GM21619 (cell line): Measurements from ENCODE around the gene ZNF148.
"Not testable (repeated sequence)": the region's sequence is repeated elsewhere in the genome, so short reads cannot be mapped to it uniquely, and the experiment has no call there.

Source experiments
- ATAC-seq: cut with Tn5 transposase; IDR thresholded peaks from one replicate; pipeline ENCODE4 v1.9.1; 2021; ENCODE audit not compliant: unreplicated experiment

ZNF148 gene

GRCh38 chr3:125375950-125376679 lies 990 bp upstream of the ZNF148 start:
- ATAC-seq: no peak

- ATAC-seq: peak; percentile 17
Observed at GRCh38 chr3:125374501-125374995, 577 bp downstream of the ZNF148 start.

- no peak for ATAC-seq
Observed at GRCh38 chr3:125367403-125368230, 7.5 kb downstream of the ZNF148 start.

GRCh38 chr3:125366132-125366531 lies 9.0 kb downstream of the ZNF148 start:
- ATAC-seq: no peak

GRCh38 chr3:125359700-125360099 lies 15.4 kb downstream of the ZNF148 start:
- no peak for ATAC-seq

- no peak for ATAC-seq
Observed at GRCh38 chr3:125358923-125359322, 16.2 kb downstream of the ZNF148 start.

- ATAC-seq: no peak
Observed at GRCh38 chr3:125357837-125358236, 17.3 kb downstream of the ZNF148 start.

GRCh38 chr3:125357032-125357658 lies 18.0 kb downstream of the ZNF148 start:
- no peak for ATAC-seq

GRCh38 chr3:125356140-125357026 lies 18.7 kb downstream of the ZNF148 start:
- no peak for ATAC-seq

- no peak for ATAC-seq
Observed at GRCh38 chr3:125353659-125354058, 21.5 kb downstream of the ZNF148 start.

- no peak for ATAC-seq
Observed at GRCh38 chr3:125353128-125353527, 22.0 kb downstream of the ZNF148 start.

GRCh38 chr3:125351814-125352456 lies 23.2 kb downstream of the ZNF148 start:
- no peak for ATAC-seq

GRCh38 chr3:125351152-125351551 lies 24.0 kb downstream of the ZNF148 start:
- ATAC-seq: no peak

GRCh38 chr3:125350597-125350996 lies 24.5 kb downstream of the ZNF148 start:
- no peak for ATAC-seq

- no peak for ATAC-seq
Observed at GRCh38 chr3:125349556-125350165, 25.5 kb downstream of the ZNF148 start.

- ATAC-seq: no peak
Observed at GRCh38 chr3:125349055-125349454, 26.1 kb downstream of the ZNF148 start.

GRCh38 chr3:125343367-125343766 lies 31.8 kb downstream of the ZNF148 start:
- ATAC-seq: not testable (repeated sequence)

GRCh38 chr3:125340121-125340520 lies 35.0 kb downstream of the ZNF148 start:
- no peak for ATAC-seq

GRCh38 chr3:125337506-125337905 lies 37.6 kb downstream of the ZNF148 start:
- ATAC-seq: no peak
